HG03066 (cell line): ENCODE results near the gene DNAJC30.

ENCODE experiments used
- ATAC-seq: cut with Tn5 transposase; IDR thresholded peaks from one replicate; pipeline ENCODE4 v1.9.1; 2021; ENCODE audit warnings: low read depth; ENCODE audit not compliant: unreplicated experiment

The DNAJC30 gene

DNA sequence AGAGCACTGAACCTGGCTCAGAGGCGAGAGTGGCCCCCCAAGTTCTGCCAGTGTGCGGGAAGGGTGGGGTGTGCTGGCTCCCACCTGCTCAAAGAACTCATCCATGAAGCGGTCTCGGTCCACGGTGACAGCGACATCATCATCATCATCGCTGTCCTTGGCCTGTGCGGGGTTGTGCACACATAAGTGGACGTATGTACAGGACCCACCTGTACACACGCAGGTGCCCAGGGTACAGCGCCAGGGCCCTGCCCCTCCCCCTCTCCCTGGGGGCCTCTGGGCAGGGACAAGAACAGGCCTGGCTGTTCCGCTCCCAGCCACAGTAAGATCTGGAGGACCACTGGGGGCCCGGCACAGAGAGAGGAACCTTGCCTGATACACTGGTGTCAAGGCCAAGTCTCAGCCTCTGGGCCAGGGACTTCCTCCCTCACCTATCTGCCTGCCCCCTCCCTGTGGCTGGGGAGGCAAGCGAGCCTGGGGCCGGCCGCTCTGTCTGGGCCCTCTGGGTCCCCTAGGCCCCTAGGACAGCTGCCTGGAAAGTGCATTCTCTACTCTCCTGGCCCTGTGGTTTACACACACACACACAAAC is 25.8 kb upstream of the DNAJC30 start:
- no peak for ATAC-seq

GRCh38 chr7:73707045-73707631 is 23.9 kb upstream of the DNAJC30 start:
- ATAC-seq, result no peak

GRCh38 chr7:73706126-73707044 is 23.1 kb upstream of the DNAJC30 start:
- ATAC-seq, result no peak

GRCh38 chr7:73705551-73705920 is 22.3 kb upstream of the DNAJC30 start:
- no peak for ATAC-seq

GRCh38 chr7:73704640-73705550 is 21.6 kb upstream of the DNAJC30 start:
- ATAC-seq, result no peak

DNA sequence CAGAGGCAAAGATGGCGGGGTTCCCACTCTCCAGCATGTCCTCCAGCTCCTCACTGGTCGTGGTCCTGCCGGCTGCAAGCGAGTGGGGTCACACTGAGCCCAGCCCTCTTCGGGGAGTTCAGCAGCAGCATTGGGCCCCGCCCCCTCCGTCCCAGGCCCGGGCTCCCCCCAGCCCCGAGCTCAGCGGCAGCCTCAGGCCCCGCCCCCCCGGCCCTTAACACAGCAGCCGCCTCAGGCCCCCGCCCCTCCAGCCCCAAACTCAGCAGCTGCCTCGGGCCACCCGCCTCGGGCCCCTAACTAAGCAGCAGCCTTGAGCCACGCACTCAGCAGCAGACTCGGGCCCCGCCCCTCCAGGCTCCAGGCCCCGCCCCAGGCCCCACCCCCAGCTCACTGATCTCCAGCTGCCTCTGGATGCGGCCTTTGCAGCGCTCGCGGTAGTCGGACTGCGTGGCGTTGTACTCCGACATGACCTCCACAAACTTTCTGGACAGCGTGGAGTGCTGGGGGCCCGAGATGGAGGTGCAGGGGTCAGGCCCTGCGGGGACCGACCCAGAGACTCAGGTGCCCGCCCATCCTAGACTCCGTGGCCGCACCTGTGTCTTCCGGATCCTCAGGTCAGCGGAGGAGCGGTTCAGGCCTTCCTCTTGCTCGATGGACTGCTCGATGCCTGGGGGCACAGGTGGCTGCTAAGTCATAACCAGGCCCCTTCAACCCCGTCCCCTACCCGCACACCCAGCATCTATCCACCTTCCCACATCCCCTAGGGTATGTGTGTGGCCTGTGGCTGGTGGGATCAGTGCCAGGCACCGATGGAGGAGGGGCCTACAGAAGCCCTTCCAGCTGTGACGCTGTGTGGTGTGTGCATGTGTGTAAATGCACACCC is 20.7 kb upstream of the DNAJC30 start:
- no peak for ATAC-seq

DNA sequence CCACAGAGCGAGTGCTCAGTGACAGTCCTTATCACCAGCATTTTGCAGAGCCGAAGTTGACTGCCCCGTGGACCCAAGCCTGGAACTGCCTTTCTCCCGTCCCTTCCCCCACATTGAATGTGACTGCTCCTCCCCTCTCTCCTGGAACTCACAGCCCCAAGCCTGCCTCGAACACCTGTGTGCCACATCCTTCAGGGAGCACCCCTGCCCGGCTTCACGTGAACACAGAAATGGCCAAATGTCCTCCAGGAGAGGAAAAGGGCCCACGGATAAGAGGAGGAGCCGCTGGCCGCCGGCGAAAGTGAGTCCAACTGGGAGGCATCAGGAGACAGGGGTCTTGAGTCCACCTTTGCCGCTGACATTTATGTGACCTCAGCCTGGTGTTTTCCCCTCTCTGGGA is 20.0 kb upstream of the DNAJC30 start:
- no peak for ATAC-seq

DNA sequence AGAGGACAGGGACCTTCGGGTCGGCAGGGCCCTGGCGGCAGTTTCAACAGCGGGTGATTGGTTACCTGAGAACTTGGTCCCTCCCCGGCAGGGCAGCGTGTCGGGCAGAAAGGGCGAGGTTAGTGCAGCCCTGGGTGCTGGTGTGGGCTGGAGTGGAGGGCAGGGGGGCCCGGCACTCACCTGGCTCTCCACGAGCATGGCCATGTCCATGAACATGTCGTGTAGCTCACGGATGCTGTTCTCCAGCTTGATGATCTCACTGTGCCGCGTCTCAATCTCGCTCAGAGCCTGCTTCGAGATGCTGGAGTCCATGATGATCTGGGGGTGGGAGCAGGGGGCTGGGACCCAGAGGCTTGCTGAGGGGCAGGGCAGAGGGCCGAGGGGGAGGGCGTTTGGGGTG is 19.4 kb upstream of the DNAJC30 start:
- no peak for ATAC-seq

- ATAC-seq, result no peak
Observed at GRCh38 chr7:73702226-73702625, 19.0 kb upstream of the DNAJC30 start.

DNA sequence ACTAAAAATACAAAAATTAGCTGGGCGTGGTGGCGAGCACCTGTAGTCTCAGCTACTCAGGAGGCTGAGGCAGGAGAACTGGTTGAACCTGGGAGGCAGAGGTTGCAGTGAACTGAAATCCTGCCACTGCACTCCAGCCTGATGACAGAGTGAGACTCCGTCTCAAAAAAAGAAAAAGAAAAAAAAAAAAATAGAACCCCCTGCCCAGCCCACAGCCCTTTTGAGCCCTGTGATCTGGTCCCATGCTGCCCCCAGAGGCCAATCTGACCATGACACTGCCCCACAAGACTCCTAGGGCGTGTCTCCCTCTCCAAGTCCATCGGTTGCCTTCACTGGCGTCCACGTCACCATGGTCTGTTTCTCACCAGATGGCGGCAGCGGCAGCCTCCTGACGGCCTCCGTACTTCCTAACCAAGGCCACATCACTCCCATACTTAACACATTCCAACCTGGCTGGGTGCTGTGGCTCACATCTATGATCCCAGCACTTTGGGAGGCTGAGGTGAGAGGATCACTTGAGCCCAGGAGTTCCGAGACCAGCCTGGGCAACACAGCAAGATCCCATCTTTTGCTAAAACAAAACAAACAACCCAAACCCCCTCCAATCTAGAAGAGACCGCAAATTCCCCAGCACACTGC is 18.2 kb upstream of the DNAJC30 start:
- no peak for ATAC-seq

DNA sequence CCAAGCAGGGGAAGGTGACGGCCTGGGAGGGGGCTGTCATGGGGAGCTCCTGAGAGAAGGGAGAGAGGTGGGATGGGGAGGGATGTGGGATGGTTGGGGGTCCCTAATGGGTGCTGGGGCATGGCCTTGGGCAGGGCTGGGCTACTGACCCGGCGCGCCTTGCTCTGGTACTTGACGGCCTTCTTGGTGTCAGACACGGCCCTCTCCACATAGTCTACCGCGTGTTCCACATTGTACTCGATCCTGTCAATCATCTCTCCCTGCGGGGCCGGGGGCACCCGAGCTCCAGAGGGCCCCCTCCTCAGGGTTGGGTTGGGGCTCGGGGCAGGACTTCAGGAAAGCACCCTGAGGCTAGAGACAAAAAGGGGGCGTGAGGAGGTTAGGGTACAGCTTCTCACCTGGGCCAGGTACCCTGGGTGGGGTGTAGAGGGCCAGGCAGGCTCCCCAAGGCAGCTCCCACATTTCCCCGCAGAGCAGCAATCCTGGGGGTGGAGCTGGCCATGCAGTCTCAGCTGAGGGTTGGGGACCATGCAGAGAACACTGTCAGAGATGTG is 17.4 kb upstream of the DNAJC30 start:
- no peak for ATAC-seq

GRCh38 chr7:73700069-73700423 is 16.8 kb upstream of the DNAJC30 start:
- no peak for ATAC-seq

DNA sequence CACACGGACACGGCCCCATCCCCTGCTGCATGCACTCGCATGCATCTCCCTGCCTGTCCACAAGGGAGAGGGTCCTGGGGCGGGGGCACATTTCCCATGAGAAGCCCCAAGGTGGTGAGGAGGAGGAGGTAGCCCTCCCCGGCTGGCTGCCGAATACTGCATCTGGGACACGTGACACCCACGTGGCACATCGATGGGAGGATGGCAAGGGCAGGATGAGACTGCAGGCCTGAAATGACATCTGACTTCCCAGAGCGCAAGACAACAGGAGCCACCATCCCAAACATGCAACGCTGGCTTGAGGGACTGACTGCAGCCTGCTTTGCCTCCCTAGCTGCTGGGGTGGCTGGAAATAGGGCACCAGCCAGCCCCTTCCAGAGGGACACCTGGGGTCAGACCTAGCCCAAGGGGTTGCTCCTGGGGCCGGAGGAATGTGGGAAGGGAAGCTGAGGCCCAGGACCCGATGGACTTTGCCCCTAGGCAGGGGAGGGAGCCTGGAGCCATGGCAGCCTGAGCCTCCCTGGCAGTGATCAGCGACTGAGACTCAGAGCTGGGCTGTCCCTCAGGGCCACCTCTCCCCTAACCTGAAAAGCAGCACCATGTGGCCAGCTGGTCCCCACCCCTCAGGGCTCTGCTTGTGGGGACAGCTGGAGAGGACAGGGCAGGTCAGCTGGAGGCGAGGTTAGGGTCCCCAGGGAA is 16.3 kb upstream of the DNAJC30 start:
- ATAC-seq, result no peak

DNA sequence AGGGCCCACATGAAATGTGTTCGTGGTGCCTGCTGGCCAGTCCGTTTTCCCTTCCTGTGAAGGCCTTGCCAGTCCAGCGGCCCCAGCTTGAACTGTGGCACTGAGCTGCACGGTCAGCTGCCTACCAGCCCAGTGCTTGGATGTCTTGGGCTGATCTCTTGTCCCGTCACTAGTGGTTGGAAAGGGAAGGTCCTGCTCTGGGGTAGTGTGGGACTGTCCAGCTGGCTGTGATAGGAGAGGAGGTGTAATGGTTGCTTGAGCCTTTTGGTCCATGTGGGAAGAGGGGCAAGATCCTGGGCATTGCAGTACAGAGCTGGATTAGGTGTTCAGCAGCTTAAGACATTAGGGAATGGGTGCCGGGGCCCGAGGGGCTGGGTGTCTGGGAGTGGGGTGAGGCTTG is 15.2 kb upstream of the DNAJC30 start:
- ATAC-seq, result no peak

GRCh38 chr7:73696372-73696771 is 13.1 kb upstream of the DNAJC30 start:
- ATAC-seq, result no peak

DNA sequence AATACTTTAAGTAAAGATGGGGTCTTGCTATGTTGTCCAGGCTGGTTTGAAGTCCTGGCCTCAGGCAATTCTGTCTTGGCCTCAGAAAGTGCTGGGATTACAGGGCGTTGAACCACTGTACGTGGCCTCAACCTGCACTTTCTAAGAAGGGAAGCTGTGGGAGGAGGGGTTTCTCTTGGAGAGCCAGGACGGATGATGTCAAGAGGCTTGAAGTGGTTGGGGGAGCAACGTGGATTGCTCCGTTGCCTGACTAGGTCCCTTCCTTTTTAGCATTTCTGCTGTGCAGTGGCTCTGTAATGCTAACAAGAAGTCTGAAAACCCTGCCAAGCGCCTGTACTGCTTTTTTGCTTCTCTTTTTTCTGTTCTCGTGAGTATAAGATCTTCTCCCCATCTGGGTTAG is 7.4 kb upstream of the DNAJC30 start:
- ATAC-seq, result no peak

- no peak for ATAC-seq
Observed at GRCh38 chr7:73688288-73688687, 5.0 kb upstream of the DNAJC30 start.

GRCh38 chr7:73685311-73685710 is 2.1 kb upstream of the DNAJC30 start:
- no peak for ATAC-seq
